ENCODE measurements around the gene MUSTN1. TPM values are rescaled to one million over a fixed set of nuclear protein-coding genes. Genes with fewer than 3 reads are reported as not detected.

Gene MUSTN1
- total and polyA plus RNA-seq, 2 donors = 2.9 to 44.5 TPM

- Histone ChIP-seq H3K4me3 (ENCODE audit: low read depth, low read length) (no peak overlapping the region), H3K36me3 (ENCODE audit: insufficient read depth) (peaks cover 2% of the 10 kb centered on the region), H3K27ac (ENCODE audit: low read depth) (no peak overlapping the region), H3K4me1 (ENCODE audit: insufficient read depth) (no peaks in the 10 kb centered on the region)
- no peak for DNase-seq (ENCODE audit: extremely low spot score)
- WGBS = 92% methylated on average over 4 of the region's 4 CpGs
These were observed 2.2 kb upstream of the MUSTN1 start for GRCh38 chr3:52836986-52837385.

GRCh38 chr3:52836471-52836845 lies 1.6 kb upstream of the MUSTN1 start:
- H3K4me3 ChIP-seq (ENCODE audit: low read depth, low read length) = no peak overlapping the region
- 89% methylated on average over 5 of the region's 5 CpGs for WGBS
- H3K4me1 ChIP-seq (ENCODE audit: insufficient read depth) = no peaks in the 10 kb centered on the region
- H3K36me3 ChIP-seq (ENCODE audit: insufficient read depth) = peaks cover 2% of the 10 kb centered on the region
- H3K27ac ChIP-seq (ENCODE audit: low read depth) = no peak overlapping the region
- no peak for DNase-seq (ENCODE audit: extremely low spot score)

- 82% methylated on average over 8 of the region's 8 CpGs for WGBS
- no peak overlapping the region for H3K27ac ChIP-seq (ENCODE audit: low read depth)
- no peak for DNase-seq (ENCODE audit: extremely low spot score)
These were observed 1.1 kb upstream of the MUSTN1 start for GRCh38 chr3:52835766-52836470.

GRCh38 chr3:52833202-52833601 lies 1.6 kb downstream of the MUSTN1 start:
- H3K36me3 ChIP-seq (ENCODE audit: insufficient read depth) = no peaks in the 10 kb centered on the region
- no peaks in the 10 kb centered on the region for H3K4me1 ChIP-seq (ENCODE audit: insufficient read depth)
- H3K27ac ChIP-seq (ENCODE audit: low read depth) = no peak overlapping the region
- no peak overlapping the region for H3K4me3 ChIP-seq (ENCODE audit: low read depth, low read length)
- WGBS = 92% methylated on average over 14 of the region's 14 CpGs
- no peak for DNase-seq (ENCODE audit: extremely low spot score)

More at GRCh38 chr3:52835766-52836470, 1.1 kb upstream of the MUSTN1 start:
- Histone ChIP-seq H3K4me3 (ENCODE audit: low read depth, low read length) (no peak overlapping the region), H3K4me1 (ENCODE audit: insufficient read depth) (no peaks in the 10 kb centered on the region), H3K36me3 (ENCODE audit: insufficient read depth) (peaks cover 2% of the 10 kb centered on the region)

GRCh38 chr3:52831500-52832301 lies 3.1 kb downstream of the MUSTN1 start:
- peak overlapping the region; percentile 4 for H3K27ac ChIP-seq (ENCODE audit: low read depth)
- H3K4me3 ChIP-seq (ENCODE audit: low read depth, low read length) = no peak overlapping the region
- DNase-seq (ENCODE audit: extremely low spot score) = no peak
- H3K36me3 ChIP-seq (ENCODE audit: insufficient read depth) = no peaks in the 10 kb centered on the region
- no peaks in the 10 kb centered on the region for H3K4me1 ChIP-seq (ENCODE audit: insufficient read depth)
- 33% methylated on average over 21 of the region's 21 CpGs for WGBS

- H3K27ac ChIP-seq (ENCODE audit: low read depth) = no peak within 1 kb of the TSS
- no peak within 1 kb of the TSS for H3K4me3 ChIP-seq (ENCODE audit: low read depth, low read length)
- DNase-seq (ENCODE audit: extremely low spot score) = no peak
- no peaks in the 10 kb centered on the region for H3K36me3 ChIP-seq (ENCODE audit: insufficient read depth)
- no peaks in the 10 kb centered on the region for H3K4me1 ChIP-seq (ENCODE audit: insufficient read depth)
- WGBS = 81% methylated on average over 16 of the region's 16 CpGs
These were observed 4.1 kb downstream of the MUSTN1 start, which contains the start of gene ITIH4 for GRCh38 chr3:52830535-52831258. TSS of gene ITIH4 (minus strand) at chr3:52830672. CDS start at chr3:52830642, 30 bp downstream.

GRCh38 chr3:52829906-52830463 lies 4.8 kb downstream of the MUSTN1 start:
- DNase-seq (ENCODE audit: extremely low spot score) = no peak
- H3K4me3 ChIP-seq (ENCODE audit: low read depth, low read length) = no peak overlapping the region
- 87% methylated on average over 10 of the region's 10 CpGs for WGBS
- H3K27ac ChIP-seq (ENCODE audit: low read depth) = no peak overlapping the region
- no peaks in the 10 kb centered on the region for H3K36me3 ChIP-seq (ENCODE audit: insufficient read depth)
- H3K4me1 ChIP-seq (ENCODE audit: insufficient read depth) = no peaks in the 10 kb centered on the region

GRCh38 chr3:52829482-52829881 lies 5.3 kb downstream of the MUSTN1 start:
- H3K36me3 ChIP-seq (ENCODE audit: insufficient read depth) = no peaks in the 10 kb centered on the region
- no peak overlapping the region for H3K27ac ChIP-seq (ENCODE audit: low read depth)
- 86% methylated on average over 3 of the region's 3 CpGs for WGBS
- no peak overlapping the region for H3K4me3 ChIP-seq (ENCODE audit: low read depth, low read length)
- no peaks in the 10 kb centered on the region for H3K4me1 ChIP-seq (ENCODE audit: insufficient read depth)
- DNase-seq (ENCODE audit: extremely low spot score) = no peak

GRCh38 chr3:52827866-52828376 lies 6.9 kb downstream of the MUSTN1 start:
- Histone ChIP-seq H3K36me3 (ENCODE audit: insufficient read depth) (no peaks in the 10 kb centered on the region), H3K4me3 (ENCODE audit: low read depth, low read length) (no peak overlapping the region), H3K27ac (ENCODE audit: low read depth) (no peak overlapping the region), H3K4me1 (ENCODE audit: insufficient read depth) (no peaks in the 10 kb centered on the region)
- 73% methylated on average over 10 of the region's 10 CpGs for WGBS
- no peak for DNase-seq (ENCODE audit: extremely low spot score)

- Histone ChIP-seq H3K27ac (ENCODE audit: low read depth) (no peak overlapping the region), H3K4me1 (ENCODE audit: insufficient read depth) (no peaks in the 10 kb centered on the region), H3K4me3 (ENCODE audit: low read depth, low read length) (no peak overlapping the region), H3K36me3 (ENCODE audit: insufficient read depth) (no peaks in the 10 kb centered on the region)
- no peak for DNase-seq (ENCODE audit: extremely low spot score)
- 61% methylated on average over 9 of the region's 9 CpGs for WGBS
These were observed 7.4 kb downstream of the MUSTN1 start for GRCh38 chr3:52827441-52827840.

- no peak overlapping the region for H3K4me3 ChIP-seq (ENCODE audit: low read depth, low read length)
- WGBS = 94% methylated on average over 10 of the region's 10 CpGs
- no peak overlapping the region for H3K27ac ChIP-seq (ENCODE audit: low read depth)
- no peak for DNase-seq (ENCODE audit: extremely low spot score)
- no peaks in the 10 kb centered on the region for H3K4me1 ChIP-seq (ENCODE audit: insufficient read depth)
- no peaks in the 10 kb centered on the region for H3K36me3 ChIP-seq (ENCODE audit: insufficient read depth)
These were observed 10.8 kb downstream of the MUSTN1 start for GRCh38 chr3:52824037-52824436.

GRCh38 chr3:52822363-52822762 lies 12.5 kb downstream of the MUSTN1 start:
- Histone ChIP-seq H3K4me1 (ENCODE audit: insufficient read depth) (no peaks in the 10 kb centered on the region), H3K36me3 (ENCODE audit: insufficient read depth) (no peaks in the 10 kb centered on the region), H3K4me3 (ENCODE audit: low read depth, low read length) (no peak overlapping the region), H3K27ac (ENCODE audit: low read depth) (no peak overlapping the region)
- 86% methylated on average over 5 of the region's 5 CpGs for WGBS
- DNase-seq (ENCODE audit: extremely low spot score) = no peak

GRCh38 chr3:52820736-52821135 lies 14.1 kb downstream of the MUSTN1 start:
- H3K4me3 ChIP-seq (ENCODE audit: low read depth, low read length) = no peak overlapping the region
- H3K4me1 ChIP-seq (ENCODE audit: insufficient read depth) = no peaks in the 10 kb centered on the region
- no peak for DNase-seq (ENCODE audit: extremely low spot score)
- H3K36me3 ChIP-seq (ENCODE audit: insufficient read depth) = no peaks in the 10 kb centered on the region
- WGBS = 60% methylated on average over 11 of the region's 11 CpGs
- no peak overlapping the region for H3K27ac ChIP-seq (ENCODE audit: low read depth)
